T1000 (cell line): ENCODE results near the gene MLLT3.
"Not testable (repeated sequence)": the region's sequence is repeated elsewhere in the genome, so short reads cannot be mapped to it uniquely, and the experiment has no call there.

Experiments used
- DNase-seq: peaks from one replicate; lab custom pipeline; 2025; ENCODE audit warnings: mixed read lengths; lab: John Stamatoyannopoulos, UW

The MLLT3 gene

GRCh38 chr9:20594608-20595007, 27.7 kb downstream of the MLLT3 start:
- DNase-seq: no peak

DNA sequence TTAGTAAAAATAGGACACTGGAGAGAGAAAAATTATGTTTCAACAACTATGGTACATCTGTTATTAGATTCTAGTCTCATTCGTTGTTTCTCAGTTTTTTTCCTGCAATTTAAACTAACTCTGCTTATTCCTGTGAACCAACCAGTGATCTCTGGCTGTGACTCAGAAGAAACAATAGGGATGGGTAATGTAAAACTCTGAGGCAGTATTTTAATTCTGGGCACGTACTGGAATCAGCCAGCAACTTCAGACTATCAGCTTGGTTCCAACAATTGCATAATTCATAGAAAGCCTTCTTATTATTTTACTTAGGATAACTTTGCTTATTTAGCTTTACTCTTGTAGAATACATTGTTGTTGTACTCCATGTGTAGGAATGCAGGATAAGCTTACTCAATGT, 28.8 kb downstream of the MLLT3 start:
- DNase-seq: no peak

- DNase-seq: no peak
Measured at GRCh38 chr9:20593105-20593504, 29.2 kb downstream of the MLLT3 start.

DNA sequence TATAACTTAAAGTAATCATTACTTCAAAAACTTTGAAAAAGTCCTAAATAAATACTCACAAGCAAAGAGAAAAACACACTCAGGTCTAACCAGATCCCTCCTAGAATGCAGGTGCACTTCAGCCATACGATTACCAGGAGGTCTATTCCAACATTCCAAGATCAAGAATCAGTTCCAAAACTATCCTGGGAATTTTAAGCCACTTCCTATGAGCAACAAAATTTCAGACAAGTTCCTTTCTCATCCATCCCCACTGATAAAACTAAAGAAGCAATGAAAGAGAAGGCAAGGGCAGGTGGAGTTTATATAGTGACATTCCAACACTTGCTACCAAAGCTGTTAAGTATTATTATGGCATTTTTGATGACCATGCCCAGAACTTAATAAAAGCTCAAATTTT, 29.6 kb downstream of the MLLT3 start:
- no peak for DNase-seq

GRCh38 chr9:20591223-20591622, 31.1 kb downstream of the MLLT3 start:
- no peak for DNase-seq

GRCh38 chr9:20584968-20585643, 37.2 kb downstream of the MLLT3 start:
- DNase-seq: no peak

DNA sequence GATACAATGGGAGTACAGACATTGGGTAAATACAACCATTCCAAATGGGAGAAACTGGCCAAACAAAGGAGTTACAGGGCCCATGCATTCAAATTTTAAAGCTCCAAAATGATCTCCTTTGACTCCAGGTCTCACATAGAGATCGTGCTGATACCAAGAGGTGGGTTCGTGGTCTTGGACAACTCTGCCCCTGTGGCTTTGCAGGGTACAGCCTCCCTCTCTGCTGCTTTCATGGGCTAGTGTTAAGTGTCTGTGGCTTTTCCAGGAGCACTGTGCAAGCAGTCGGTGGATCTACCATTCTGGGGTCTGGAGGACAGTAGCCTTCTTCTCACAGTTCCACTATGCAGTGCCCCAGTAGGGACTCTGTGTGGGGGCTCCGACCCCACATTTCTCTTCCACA, 39.2 kb downstream of the MLLT3 start:
- not testable (repeated sequence) for DNase-seq

- DNase-seq: no peak
Measured at GRCh38 chr9:20582150-20582549, 40.1 kb downstream of the MLLT3 start.

GRCh38 chr9:20580673-20581072, 41.6 kb downstream of the MLLT3 start:
- DNase-seq: no peak

DNA sequence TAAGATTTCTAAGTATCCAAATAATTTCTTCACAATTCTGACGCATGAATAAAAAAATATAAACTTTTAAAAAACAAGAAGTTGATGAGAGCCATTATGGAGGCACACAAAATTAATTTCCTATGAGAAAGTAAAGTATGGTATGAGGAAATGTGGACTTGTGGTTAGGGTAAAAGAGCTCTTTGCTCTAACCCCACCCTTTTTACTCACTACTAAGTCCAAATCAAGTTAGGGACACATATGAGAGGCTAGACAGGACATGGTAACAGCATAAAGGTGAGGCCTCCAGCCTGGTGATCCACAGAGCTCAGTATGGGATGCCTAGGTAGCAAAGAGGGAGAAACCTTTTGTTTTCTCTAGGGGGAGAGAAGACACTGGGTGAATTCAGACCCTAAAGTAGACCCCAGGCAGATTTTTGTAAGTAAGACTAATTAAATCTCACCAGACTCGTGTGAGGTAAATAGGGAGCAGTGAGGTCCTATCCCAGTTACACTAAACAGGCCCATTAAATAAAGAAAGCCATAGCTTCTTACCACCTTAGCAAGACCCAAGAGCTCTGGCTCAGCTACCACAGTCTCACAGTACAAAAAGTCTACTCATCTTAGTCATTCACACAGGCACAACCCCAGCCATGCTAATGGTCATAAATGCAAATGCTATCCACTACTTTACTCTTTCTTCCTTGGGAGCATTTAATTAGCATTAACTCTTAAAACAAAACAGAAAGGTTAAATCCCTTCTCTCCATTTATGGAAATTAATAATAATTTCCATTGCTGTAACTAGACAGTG, 42.6 kb downstream of the MLLT3 start:
- no peak for DNase-seq

- no peak for DNase-seq
Measured at GRCh38 chr9:20573023-20573422, 49.3 kb downstream of the MLLT3 start.

- no peak for DNase-seq
Measured at GRCh38 chr9:20570756-20571155, 51.5 kb downstream of the MLLT3 start.

GRCh38 chr9:20570087-20570486, 52.2 kb downstream of the MLLT3 start:
- no peak for DNase-seq

DNA sequence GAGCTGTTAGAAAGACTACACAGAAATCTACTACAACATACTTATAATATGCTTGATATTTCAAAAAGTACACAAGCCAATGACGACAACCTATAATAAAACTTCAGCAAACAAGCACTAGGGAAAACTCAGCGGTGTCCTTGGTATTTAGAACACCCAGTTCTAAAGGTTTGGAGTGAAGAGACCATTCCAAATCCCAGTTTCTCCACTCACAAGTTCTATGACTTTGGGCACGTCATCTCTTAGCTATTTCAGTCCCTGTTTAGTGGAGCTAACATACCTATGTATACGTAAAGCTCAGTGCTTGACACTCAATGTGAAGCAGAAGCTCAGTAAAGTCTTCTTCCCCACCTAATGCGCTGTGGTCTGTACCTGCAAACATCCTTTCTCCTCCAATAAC, 52.8 kb downstream of the MLLT3 start:
- no peak for DNase-seq

- no peak for DNase-seq
Measured at GRCh38 chr9:20568400-20568799, 53.9 kb downstream of the MLLT3 start.

DNA sequence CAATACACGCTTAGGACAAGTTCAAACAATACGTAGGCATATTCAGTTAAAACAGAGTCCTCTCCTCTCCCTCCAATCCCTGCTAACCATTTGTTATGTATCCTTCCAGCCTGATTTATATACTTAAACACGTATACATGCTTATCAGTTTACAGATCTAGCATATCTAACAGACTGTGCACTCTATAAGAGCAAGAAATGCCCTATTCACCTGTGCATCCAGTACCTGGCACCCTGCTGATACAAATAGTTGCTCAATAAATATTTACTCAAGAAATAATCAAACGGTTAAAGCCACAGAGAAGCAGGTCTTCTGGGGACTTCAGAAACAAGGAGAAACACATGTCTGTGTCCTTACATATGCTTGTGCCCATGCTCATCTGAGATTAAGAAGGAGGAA, 55.9 kb downstream of the MLLT3 start:
- DNase-seq: no peak

DNA sequence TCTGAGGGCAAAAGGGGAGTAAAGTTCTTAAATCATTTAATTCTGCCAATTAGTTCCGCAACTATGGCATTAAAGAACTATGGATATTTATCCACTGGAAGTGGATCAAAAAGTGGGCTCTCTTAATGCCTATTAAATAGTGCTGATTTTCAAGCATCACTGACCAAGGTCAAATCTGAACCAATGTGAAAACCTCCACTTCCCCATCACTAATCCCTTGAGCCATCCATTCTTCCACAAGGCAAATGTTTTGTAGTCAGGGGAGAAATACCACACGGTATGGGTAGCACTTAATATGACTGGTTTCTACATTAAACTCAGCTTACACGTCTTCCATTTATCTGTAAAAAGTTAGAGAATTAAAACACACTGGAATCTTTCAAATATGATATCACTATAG, 57.6 kb downstream of the MLLT3 start:
- no peak for DNase-seq

GRCh38 chr9:20563917-20564316, 58.4 kb downstream of the MLLT3 start:
- DNase-seq: no peak

- DNase-seq: no peak
Measured at GRCh38 chr9:20562051-20562450, 60.2 kb downstream of the MLLT3 start.

DNA sequence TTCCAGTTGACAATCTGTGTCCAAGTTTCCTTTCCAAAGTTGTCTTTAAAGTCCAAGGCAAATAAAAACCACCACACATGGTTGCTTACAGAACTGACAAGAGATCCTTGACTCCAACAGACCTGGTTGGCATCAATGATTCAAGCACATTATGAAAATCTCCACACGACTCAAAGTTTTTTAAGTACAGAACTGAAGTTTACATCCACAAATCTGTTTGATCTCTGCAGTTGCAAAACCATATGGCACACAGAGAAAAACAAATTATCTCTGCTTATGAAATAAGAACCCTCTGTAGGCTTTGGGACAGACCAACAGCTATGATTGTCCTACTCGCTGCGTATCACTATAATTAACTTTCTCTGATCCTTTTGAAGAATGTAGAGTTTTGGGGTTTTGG, 60.8 kb downstream of the MLLT3 start:
- no peak for DNase-seq

- DNase-seq: no peak
Measured at GRCh38 chr9:20559231-20559890, 62.9 kb downstream of the MLLT3 start.

GRCh38 chr9:20558566-20559016, 63.7 kb downstream of the MLLT3 start:
- DNase-seq: peak; percentile 10
